CD4-positive, alpha-beta T cell (primary cell): ENCODE data around the gene EEFSEC. TPM values are rescaled to one million over a fixed set of nuclear protein-coding genes. Genes with fewer than 3 reads are reported as not detected.

Experiments used
- ATAC-seq: fragments of 200-7000 bp; cut with Tn5 transposase; one replicate; pipeline ENCODE4 v1.10.0; 2022; ENCODE audit warnings: mild to moderate bottlenecking; ENCODE audit not compliant: poor library complexity
- CTCF ChIA-PET: fragments of 350-600 bp; sonication (Branson Sonifier 250); formaldehyde crosslinking; loops from one replicate; lab custom pipeline; 2021; ENCODE audit warnings: antibody characterized with exemption, inconsistent platforms; lab: Charles Lee
- POLR2A ChIA-PET: fragments of 350-600 bp; sonication (Branson Sonifier 250); formaldehyde crosslinking; loops from one replicate; lab custom pipeline; 2021; ENCODE audit warnings: antibody characterized with exemption, inconsistent platforms; lab: Charles Lee
- DNase-seq, 14 experiments: peaks; one replicate each; pipeline ENCODE4 v3.0.0-alpha.2; 2013 to 2020; ENCODE audit warnings: mixed read lengths in 2 of 14
- H3K27ac ChIP-seq, 2 donors: one replicate each; pipeline versions ENCODE4 v1.5.1 to v1.7.0; 2013; ENCODE audit warnings: low read length in 2 of 2, low read depth in 1 of 2, mild to moderate bottlenecking in 1 of 2
- H3K27me3 ChIP-seq, 2 experiments: 1 replicate in 1 of 2; 2 replicates in 1 of 2; pipeline versions ENCODE4 v1.6.1 to v1.7.0; 2013; ENCODE audit warnings: low read length in 2 of 2, control low read depth in 1 of 2, mild to moderate bottlenecking in 1 of 2, moderate library complexity in 1 of 2; ENCODE audit not compliant: insufficient read depth in 2 of 2, control insufficient read depth in 1 of 2
- H3K36me3 ChIP-seq: one replicate; pipeline ENCODE4 v1.6.1; 2013; ENCODE audit warnings: low read length, control low read depth; ENCODE audit not compliant: insufficient read depth
- H3K4me1 ChIP-seq: one replicate; pipeline ENCODE4 v1.6.1; 2013; ENCODE audit warnings: low read length, control low read depth; ENCODE audit not compliant: insufficient read depth
- H3K4me3 ChIP-seq: one replicate; pipeline ENCODE4 v1.5.1; 2013; ENCODE audit warnings: mild to moderate bottlenecking, low read length, moderate library complexity
- H3K9me3 ChIP-seq, 2 experiments: 1 replicate in 1 of 2; 2 replicates in 1 of 2; pipeline versions ENCODE4 v1.6.1 to v1.7.0; 2013; ENCODE audit warnings: low read length in 2 of 2, mild to moderate bottlenecking in 2 of 2, control low read depth in 1 of 2, moderate library complexity in 1 of 2; ENCODE audit not compliant: control insufficient read depth in 1 of 2, insufficient read depth in 1 of 2
- H3K27ac Mint-ChIP-seq: one replicate; pipeline ENCODE4 v1.8.0; 2020; ENCODE audit warnings: mixed read lengths
- H3K27me3 Mint-ChIP-seq: one replicate; pipeline ENCODE4 v1.8.0; 2021; ENCODE audit warnings: mixed read lengths
- H3K36me3 Mint-ChIP-seq: one replicate; pipeline ENCODE4 v1.8.0; 2021; ENCODE audit warnings: low read depth, mixed read lengths
- H3K4me1 Mint-ChIP-seq: one replicate; pipeline ENCODE4 v1.8.0; 2021; ENCODE audit warnings: low read depth, mixed read lengths
- H3K4me3 Mint-ChIP-seq: one replicate; pipeline ENCODE4 v1.8.0; 2020; ENCODE audit warnings: mild to moderate bottlenecking, mixed read lengths
- H3K9me3 Mint-ChIP-seq: one replicate; pipeline ENCODE4 v1.8.0; 2020; ENCODE audit warnings: mixed read lengths
- CTCF ChIP-seq: fragments of 200-600 bp; IDR thresholded peaks from one replicate; pipeline ENCODE4 v1.8.0; 2022; ENCODE audit warnings: antibody characterized with exemption, mild to moderate bottlenecking
- intact Hi-C, 2 experiments: fragments of 100-400 bp; cut with DNase I in 1 of 2; cut with micrococcal nuclease in 1 of 2; formaldehyde crosslinking; loops; one replicate each; pipeline versions ENCODE4 v1.15.1 to v1.9.0; 2023 to 2025; cut with DNase I, micrococcal nuclease
- total RNA-seq, 174 experiments: library from RNA in 2 of 174; stranded (reverse) in 2 of 174; gene quantifications; one replicate each; pipeline ENCODE4 v1.2.3 and lab custom pipeline; 2021 to 2026

EEFSEC gene
- total RNA-seq, 2 experiments from 2014 or later = 13.1 to 13.9 TPM

GRCh38 chr3:128180436-128180835 is 27.2 kb downstream of the EEFSEC start:
- DNase-seq = no peak
- ATAC-seq = no peak
- Mint-ChIP-seq H3K9me3 (no peaks in the 10 kb centered on the region), H3K27me3 (no peaks in the 10 kb centered on the region), H3K4me1 (peaks cover 54% of the 10 kb centered on the region), H3K27ac (no peak overlapping the region), H3K36me3 (peaks cover 13% of the 10 kb centered on the region), H3K4me3 (no peak overlapping the region)
- TF ChIP-seq CTCF = no peak
- Histone ChIP-seq H3K4me3 (no peak overlapping the region), H3K27ac (no peak overlapping the region), H3K36me3 (no peaks in the 10 kb centered on the region), H3K4me1 (peaks cover 4% of the 10 kb centered on the region), H3K9me3 (no peaks in the 10 kb centered on the region), H3K27me3 (no peaks in the 10 kb centered on the region)
- intact Hi-C loops = no loop called here
- ChIA-PET POLR2A (no interaction called here), CTCF (no interaction called here)

- no peak for TF ChIP-seq CTCF
- POLR2A ChIA-PET = no interaction called here
Measured at GRCh38 chr3:128180913-128181312, 27.6 kb downstream of the EEFSEC start.

GRCh38 chr3:128182656-128183055 is 29.4 kb downstream of the EEFSEC start:
- no peaks in the 10 kb centered on the region for H3K27me3 Mint-ChIP-seq
- ChIA-PET POLR2A (no interaction called here), CTCF (no interaction called here)
- H3K36me3 Mint-ChIP-seq = peaks cover 15% of the 10 kb centered on the region
- no peak overlapping the region for H3K4me3 ChIP-seq
- no peaks in the 10 kb centered on the region for H3K27me3 ChIP-seq
- H3K4me1 ChIP-seq = no peaks in the 10 kb centered on the region
- H3K9me3 ChIP-seq = no peaks in the 10 kb centered on the region
- no peaks in the 10 kb centered on the region for H3K36me3 ChIP-seq
- H3K9me3 Mint-ChIP-seq = no peaks in the 10 kb centered on the region
- intact Hi-C loops = no loop called here
- no peak for DNase-seq
- H3K27ac ChIP-seq = no peak overlapping the region
- no peak overlapping the region for H3K4me3 Mint-ChIP-seq
- peaks cover 50% of the 10 kb centered on the region for H3K4me1 Mint-ChIP-seq
- no peak overlapping the region for H3K27ac Mint-ChIP-seq
- no peak for TF ChIP-seq CTCF
- ATAC-seq = no peak

More at GRCh38 chr3:128180913-128181312, 27.6 kb downstream of the EEFSEC start:
- no peaks in the 10 kb centered on the region for H3K9me3 Mint-ChIP-seq
- Histone ChIP-seq H3K27ac (no peak overlapping the region), H3K36me3 (no peaks in the 10 kb centered on the region), H3K4me3 (no peak overlapping the region), H3K4me1 (no peaks in the 10 kb centered on the region), H3K9me3 (no peaks in the 10 kb centered on the region), H3K27me3 (no peaks in the 10 kb centered on the region)
- CTCF ChIA-PET = no interaction called here
- no peaks in the 10 kb centered on the region for H3K27me3 Mint-ChIP-seq
- H3K27ac Mint-ChIP-seq = no peak overlapping the region
- ATAC-seq (no peak), DNase-seq (no peak)
- H3K4me3 Mint-ChIP-seq = no peak overlapping the region
- peaks cover 54% of the 10 kb centered on the region for H3K4me1 Mint-ChIP-seq
- intact Hi-C loops = no loop called here
- peaks cover 15% of the 10 kb centered on the region for H3K36me3 Mint-ChIP-seq
